GM12801 (cell line): ENCODE results near the gene PRR12.

ENCODE experiments used
- TF ChIP-seq, protein P1 (sequence below): IDR thresholded peaks from one replicate; pipeline ENCODE4 v1.5.1; 2011; ENCODE audit warnings: control low read depth; ENCODE audit not compliant: insufficient read length; ENCODE audit errors: extremely low read depth

PRR12 gene

DNA sequence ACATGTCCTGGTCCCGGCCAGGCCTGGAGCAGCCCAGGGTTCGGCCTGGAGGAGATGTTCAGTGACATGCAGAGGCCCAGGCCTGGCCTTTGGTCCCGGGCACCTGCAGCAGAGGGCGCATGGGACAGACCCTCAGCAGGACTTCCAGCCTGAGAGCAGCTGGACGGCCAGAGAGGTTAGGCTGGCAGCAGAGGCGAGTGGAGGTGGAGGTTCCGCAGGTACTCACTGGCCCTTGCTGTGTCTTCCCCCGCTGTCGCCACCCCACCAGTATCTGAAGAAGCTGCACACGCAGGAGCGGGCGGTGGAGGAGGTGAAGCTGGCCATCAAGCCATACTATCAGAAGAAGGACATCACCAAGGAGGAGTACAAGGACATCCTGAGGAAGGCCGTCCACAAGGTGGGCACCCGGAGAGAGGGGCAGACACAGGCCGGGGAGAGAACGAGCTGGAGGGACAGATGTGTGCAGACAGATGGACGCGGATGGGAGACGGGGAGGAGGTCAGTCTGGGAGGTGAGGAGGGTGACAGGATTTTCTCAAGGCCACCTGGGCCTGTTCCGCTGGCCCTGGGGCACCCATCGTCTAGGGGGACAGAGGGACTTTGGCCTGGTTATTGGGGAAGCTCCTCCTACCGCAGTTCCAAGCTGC, 66.6 kb downstream of the PRR12 start:
- TF ChIP-seq, protein P1, sequence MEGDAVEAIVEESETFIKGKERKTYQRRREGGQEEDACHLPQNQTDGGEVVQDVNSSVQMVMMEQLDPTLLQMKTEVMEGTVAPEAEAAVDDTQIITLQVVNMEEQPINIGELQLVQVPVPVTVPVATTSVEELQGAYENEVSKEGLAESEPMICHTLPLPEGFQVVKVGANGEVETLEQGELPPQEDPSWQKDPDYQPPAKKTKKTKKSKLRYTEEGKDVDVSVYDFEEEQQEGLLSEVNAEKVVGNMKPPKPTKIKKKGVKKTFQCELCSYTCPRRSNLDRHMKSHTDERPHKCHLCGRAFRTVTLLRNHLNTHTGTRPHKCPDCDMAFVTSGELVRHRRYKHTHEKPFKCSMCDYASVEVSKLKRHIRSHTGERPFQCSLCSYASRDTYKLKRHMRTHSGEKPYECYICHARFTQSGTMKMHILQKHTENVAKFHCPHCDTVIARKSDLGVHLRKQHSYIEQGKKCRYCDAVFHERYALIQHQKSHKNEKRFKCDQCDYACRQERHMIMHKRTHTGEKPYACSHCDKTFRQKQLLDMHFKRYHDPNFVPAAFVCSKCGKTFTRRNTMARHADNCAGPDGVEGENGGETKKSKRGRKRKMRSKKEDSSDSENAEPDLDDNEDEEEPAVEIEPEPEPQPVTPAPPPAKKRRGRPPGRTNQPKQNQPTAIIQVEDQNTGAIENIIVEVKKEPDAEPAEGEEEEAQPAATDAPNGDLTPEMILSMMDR, result no peak

DNA sequence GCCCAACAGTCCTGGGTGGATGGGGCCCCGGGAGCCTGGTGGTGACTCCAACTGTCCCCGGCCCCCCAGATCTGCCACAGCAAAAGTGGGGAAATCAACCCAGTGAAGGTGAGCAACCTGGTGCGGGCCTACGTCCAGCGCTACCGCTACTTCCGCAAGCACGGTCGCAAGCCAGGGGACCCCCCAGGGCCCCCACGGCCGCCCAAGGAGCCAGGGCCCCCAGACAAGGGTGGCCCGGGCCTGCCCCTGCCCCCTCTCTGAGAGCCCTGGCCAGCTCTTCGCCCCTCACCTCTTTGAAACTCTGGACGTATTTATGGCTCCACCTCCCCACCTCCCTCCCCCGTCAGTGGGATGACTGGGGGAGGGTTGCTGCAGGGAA, 67.1 kb downstream of the PRR12 start:
- TF ChIP-seq, protein P1, result no peak

DNA sequence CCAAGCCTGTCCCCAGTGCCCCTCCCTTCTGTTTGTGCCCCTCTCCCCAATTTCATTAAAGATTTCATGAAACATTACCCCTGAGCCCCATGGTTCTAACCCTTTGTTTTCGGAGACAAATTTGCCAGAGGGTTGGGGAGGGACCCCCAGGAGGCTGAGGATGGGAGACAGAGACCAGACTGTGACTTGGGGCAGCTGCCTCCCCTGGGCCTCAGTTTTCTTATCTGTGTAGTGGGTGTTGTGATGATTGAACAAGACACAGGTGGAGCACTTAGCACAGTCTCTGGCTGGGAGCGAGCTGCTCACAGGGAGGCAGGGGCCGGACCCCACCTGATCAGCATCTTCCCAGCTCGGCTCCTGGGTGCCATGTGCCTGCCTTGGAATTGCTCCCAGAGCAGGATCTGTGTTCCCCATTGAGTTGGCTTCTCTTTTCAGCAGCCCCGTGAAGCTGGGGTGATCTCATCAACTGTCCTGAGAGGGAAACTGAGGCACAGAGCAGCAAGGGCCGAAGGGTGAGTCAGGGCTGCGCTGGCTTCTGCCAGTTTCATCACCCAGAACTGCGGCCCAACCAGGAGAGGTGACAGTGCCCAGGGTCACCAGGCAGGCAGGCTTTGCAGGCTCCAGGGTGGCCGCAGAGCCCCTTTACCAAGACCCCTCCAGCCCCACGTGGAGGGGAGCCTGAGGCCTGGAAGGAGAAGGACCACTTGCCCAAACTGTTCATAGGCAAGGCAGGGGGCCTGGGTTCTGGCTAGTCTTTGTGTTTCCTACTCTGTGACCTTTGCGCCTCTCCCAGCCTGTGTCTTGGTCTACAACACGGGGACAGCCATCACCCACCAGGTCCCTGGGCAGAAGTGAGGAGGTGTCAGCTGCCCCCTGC, 67.8 kb downstream of the PRR12 start:
- TF ChIP-seq, protein P1, result no peak

DNA sequence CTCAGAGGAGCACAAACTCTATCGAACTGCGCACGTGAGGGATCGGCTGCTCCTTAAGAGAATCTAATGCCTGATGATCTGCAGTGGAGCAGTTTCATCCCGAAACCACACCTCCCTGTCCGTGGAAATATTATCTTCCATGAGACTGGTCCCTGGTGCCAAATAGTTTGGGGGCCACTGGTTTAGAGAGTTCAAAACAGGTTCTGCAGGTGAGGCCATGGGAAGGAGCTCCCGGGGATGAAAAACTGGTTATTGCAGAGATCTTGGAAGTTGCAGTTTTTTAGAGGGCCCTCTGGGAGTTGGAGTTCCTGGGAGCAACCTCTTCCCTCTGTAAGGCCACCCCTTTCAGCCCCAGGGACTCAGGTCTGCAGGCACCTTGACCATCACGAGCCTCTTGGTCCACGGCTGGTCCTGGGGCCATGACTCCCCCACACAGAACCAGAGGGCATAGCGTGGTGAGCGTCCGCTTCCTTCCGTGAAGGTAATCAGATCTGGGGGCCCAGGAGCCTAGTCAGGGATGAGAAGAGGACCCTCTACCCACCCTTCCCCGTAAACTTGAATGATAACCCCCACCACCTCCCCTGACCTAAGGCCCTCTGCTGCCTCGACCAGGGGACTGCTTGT, 69.5 kb downstream of the PRR12 start:
- TF ChIP-seq, protein P1, result no peak

DNA sequence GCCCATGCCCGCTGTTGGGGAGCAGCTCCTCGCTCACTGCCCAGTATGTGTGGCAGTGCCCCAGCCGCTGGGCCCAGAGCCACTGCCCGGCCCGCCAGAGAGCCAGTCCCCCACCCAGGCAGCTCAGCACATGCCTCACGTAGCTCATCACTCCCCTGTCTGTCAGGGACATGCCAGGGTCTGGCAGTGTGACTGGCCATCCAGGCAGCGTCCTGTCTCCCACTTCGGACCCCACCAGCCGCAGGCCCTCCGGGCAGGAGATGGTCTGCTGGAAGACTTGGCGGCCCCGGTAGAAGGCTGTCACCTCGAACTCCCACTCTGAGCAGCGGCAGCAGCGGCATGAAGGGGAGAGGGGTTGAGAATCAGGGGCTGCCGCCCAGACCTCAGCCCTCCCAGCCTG, 71.0 kb downstream of the PRR12 start:
- TF ChIP-seq, protein P1, result no peak

DNA sequence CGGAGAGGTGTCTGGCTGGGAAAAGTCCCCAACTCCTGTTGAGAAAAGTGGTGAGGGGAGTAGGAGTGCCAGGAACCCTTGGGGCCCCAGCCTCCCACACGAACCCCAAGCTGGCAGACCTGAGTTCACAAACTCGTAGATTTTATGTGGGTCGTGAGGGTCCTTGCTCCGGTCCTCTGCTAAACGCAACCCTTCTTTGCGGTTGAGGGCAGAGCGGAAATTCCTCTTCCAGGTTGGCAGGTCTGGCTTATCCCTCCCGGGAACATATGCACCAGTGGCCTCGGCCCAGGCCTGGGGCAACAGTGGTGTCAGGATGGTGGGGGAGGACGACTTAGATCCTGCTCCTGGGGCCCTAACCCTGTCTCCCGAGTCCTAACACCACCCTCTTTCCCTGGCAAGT, 72.2 kb downstream of the PRR12 start:
- TF ChIP-seq, protein P1, result no peak

DNA sequence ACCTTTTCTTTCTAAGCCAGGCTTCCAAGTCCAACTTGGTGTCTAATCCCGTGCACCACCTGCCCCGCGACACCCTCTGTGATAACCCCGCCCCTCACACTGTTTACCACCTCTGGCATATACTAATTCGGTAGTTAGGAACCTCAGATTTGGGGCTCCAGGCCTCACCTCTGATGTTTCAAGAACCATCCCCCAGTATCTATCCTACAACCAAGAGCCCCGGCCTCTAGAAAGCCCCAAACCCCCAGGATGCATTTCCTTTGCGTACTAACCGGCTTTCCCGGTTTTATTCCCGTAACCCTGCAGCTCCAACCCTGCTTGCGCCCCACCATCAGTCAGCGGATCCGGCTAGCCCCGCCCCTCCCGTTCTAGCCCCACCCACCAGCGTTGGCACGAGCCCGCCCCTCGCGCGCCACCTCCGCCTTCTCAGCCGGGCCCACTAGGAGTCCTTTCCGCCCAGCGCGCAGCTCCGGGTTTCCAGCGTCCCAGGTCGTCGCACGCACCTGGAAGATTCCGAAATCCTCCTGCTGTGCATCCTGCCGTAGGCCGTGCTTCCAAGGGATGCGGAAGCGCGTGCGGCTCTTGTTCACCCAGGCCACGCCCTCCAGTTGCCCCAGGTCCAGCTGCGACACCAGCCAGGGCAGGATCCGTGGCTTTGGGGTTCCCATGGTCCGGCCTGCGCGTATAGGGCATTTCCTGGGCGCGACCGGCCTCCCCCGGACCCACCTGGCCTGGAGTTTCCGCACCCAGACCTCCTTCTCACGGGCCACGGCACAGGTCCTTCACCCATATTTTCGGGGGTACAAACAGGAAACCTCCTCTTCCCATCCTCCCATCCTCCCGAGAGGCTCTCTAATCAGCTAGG, 73.4 kb downstream of the PRR12 start:
- TF ChIP-seq, protein P1, result no peak
